ENCODE measurements around the gene FEN1. TPM values are rescaled to one million over a fixed set of nuclear protein-coding genes. Genes with fewer than 3 reads are reported as not detected.
A peak's percentile ranks its signal among the peaks of the same experiment; 100 is the strongest.

The FEN1 gene
- total and polyA plus RNA-seq, 2 of the 13 experiments (the other 11 are each of a cell fraction or from before 2014, with no cell fraction given): 12.4 to 102 TPM

DNA sequence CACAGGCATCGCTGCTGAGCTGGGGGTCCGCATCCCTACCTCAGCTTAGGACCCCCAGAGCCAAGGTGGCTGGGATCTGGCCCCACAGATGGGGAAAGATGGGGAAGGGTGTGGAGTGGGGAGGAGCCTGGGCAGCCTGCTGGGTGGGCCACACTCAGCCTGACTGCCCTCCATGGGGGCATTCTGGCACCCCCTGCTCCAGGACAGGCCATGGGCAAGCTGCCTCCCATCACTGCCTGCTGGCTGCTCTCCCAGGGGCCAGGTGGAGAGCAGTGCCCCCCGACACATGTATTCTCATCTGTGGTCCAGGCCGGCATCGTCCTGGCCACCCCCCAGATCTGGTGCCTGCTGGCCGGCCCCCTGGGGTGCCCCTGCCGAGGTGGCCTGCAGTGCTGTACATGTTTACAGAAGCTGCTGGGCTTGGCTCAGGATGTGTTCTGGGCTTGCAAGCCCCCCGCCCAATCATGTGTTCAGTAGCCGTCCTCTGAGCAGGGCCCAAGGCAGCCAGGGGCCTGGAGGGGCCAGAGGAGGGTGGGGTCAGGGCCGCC lies 48.0 kb upstream of the FEN1 start (continued):
- TF ChIP-seq, protein P1, sequence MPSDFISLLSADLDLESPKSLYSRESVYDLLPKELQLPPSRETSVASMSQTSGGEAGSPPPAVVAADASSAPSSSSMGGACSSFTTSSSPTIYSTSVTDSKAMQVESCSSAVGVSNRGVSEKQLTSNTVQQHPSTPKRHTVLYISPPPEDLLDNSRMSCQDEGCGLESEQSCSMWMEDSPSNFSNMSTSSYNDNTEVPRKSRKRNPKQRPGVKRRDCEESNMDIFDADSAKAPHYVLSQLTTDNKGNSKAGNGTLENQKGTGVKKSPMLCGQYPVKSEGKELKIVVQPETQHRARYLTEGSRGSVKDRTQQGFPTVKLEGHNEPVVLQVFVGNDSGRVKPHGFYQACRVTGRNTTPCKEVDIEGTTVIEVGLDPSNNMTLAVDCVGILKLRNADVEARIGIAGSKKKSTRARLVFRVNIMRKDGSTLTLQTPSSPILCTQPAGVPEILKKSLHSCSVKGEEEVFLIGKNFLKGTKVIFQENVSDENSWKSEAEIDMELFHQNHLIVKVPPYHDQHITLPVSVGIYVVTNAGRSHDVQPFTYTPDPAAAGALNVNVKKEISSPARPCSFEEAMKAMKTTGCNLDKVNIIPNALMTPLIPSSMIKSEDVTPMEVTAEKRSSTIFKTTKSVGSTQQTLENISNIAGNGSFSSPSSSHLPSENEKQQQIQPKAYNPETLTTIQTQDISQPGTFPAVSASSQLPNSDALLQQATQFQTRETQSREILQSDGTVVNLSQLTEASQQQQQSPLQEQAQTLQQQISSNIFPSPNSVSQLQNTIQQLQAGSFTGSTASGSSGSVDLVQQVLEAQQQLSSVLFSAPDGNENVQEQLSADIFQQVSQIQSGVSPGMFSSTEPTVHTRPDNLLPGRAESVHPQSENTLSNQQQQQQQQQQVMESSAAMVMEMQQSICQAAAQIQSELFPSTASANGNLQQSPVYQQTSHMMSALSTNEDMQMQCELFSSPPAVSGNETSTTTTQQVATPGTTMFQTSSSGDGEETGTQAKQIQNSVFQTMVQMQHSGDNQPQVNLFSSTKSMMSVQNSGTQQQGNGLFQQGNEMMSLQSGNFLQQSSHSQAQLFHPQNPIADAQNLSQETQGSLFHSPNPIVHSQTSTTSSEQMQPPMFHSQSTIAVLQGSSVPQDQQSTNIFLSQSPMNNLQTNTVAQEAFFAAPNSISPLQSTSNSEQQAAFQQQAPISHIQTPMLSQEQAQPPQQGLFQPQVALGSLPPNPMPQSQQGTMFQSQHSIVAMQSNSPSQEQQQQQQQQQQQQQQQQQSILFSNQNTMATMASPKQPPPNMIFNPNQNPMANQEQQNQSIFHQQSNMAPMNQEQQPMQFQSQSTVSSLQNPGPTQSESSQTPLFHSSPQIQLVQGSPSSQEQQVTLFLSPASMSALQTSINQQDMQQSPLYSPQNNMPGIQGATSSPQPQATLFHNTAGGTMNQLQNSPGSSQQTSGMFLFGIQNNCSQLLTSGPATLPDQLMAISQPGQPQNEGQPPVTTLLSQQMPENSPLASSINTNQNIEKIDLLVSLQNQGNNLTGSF (CRISPR knock-in tag; IDR thresholded peaks at IDR 0.05): no peak
- TF ChIP-seq TEAD2 (CRISPR knock-in tag; IDR thresholded peaks at IDR 0.05) (no peak), POLR2G (IDR thresholded peaks at IDR 0.05; ENCODE audit: low read depth, low read length) (peak; percentile 5; the same call in 1 of the 2 replicates), RBM22 (optimal IDR thresholded peaks at IDR 0.05; ENCODE audit: low read length) (peak; percentile 29), HNRNPLL (IDR thresholded peaks at IDR 0.05; ENCODE audit: low read depth, low read length, poor library complexity, severe bottlenecking) (peak; percentile 15)
- TF ChIP-seq, protein P2, sequence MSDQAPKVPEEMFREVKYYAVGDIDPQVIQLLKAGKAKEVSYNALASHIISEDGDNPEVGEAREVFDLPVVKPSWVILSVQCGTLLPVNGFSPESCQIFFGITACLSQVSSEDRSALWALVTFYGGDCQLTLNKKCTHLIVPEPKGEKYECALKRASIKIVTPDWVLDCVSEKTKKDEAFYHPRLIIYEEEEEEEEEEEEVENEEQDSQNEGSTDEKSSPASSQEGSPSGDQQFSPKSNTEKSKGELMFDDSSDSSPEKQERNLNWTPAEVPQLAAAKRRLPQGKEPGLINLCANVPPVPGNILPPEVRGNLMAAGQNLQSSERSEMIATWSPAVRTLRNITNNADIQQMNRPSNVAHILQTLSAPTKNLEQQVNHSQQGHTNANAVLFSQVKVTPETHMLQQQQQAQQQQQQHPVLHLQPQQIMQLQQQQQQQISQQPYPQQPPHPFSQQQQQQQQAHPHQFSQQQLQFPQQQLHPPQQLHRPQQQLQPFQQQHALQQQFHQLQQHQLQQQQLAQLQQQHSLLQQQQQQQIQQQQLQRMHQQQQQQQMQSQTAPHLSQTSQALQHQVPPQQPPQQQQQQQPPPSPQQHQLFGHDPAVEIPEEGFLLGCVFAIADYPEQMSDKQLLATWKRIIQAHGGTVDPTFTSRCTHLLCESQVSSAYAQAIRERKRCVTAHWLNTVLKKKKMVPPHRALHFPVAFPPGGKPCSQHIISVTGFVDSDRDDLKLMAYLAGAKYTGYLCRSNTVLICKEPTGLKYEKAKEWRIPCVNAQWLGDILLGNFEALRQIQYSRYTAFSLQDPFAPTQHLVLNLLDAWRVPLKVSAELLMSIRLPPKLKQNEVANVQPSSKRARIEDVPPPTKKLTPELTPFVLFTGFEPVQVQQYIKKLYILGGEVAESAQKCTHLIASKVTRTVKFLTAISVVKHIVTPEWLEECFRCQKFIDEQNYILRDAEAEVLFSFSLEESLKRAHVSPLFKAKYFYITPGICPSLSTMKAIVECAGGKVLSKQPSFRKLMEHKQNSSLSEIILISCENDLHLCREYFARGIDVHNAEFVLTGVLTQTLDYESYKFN (CRISPR knock-in tag; conservative IDR thresholded peaks at IDR 0.05): no peak
- TF ChIP-seq, protein P3, sequence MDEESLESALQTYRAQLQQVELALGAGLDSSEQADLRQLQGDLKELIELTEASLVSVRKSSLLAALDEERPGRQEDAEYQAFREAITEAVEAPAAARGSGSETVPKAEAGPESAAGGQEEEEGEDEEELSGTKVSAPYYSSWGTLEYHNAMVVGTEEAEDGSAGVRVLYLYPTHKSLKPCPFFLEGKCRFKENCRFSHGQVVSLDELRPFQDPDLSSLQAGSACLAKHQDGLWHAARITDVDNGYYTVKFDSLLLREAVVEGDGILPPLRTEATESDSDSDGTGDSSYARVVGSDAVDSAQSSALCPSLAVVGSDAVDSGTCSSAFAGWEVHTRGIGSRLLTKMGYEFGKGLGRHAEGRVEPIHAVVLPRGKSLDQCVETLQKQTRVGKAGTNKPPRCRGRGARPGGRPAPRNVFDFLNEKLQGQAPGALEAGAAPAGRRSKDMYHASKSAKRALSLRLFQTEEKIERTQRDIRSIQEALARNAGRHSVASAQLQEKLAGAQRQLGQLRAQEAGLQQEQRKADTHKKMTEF (CRISPR knock-in tag; IDR thresholded peaks at IDR 0.05): no peak
